Psoas muscle (tissue), 8 donors: ENCODE measurements around the gene TP53BP1. TPM values are rescaled to one million over a fixed set of nuclear protein-coding genes. Genes with fewer than 3 reads are reported as not detected.

ENCODE experiments used
- ATAC-seq, 4 donors: fragments of 200-7000 bp; cut with Tn5 transposase; one replicate each; pipeline ENCODE4 v1.9.1; 2020; ENCODE audit warnings: moderate library complexity in 3 of 4, mild to moderate bottlenecking in 2 of 4
- DNase-seq, 2 donors: peaks; one replicate each; pipeline ENCODE4 v3.0.0-alpha.2; 2020
- H3K27ac ChIP-seq: fragments of 200-600 bp; one replicate; pipeline ENCODE4 v1.8.0; 2022
- H3K27me3 ChIP-seq, 3 donors: fragments of 200-600 bp in 1 of 3; one replicate each; pipeline versions ENCODE4 v1.6.1 to v1.8.0; 2013 to 2022; ENCODE audit warnings: low read length in 2 of 3, mild to moderate bottlenecking in 2 of 3, moderate library complexity in 1 of 3; ENCODE audit not compliant: insufficient read depth in 3 of 3
- H3K36me3 ChIP-seq, 2 donors: fragments of 200-600 bp in 1 of 2; one replicate each; pipeline versions ENCODE4 v1.6.1 to v1.8.0; 2013 to 2022; ENCODE audit warnings: low read depth in 1 of 2, mild to moderate bottlenecking in 1 of 2, moderate library complexity in 1 of 2; ENCODE audit not compliant: insufficient read depth in 1 of 2
- H3K4me1 ChIP-seq: fragments of 200-600 bp; one replicate; pipeline ENCODE4 v1.8.0; 2022
- H3K4me3 ChIP-seq: fragments of 200-600 bp; one replicate; pipeline ENCODE4 v1.8.0; 2022; ENCODE audit warnings: mild to moderate bottlenecking
- H3K9me3 ChIP-seq: fragments of 200-600 bp; one replicate; pipeline ENCODE4 v1.8.0; 2022
- WGBS, 3 donors: extraction: QIAGEN DNeasy Blood & Tissue Kit; methylation state at CpG; one replicate each; pipeline versions ENCODE4 v1.1.6 to v1.1.7; 2013; 5-methylcytosine and 5-hydroxymethylcytosine counted together
- intact Hi-C, 2 donors: fragments of 100-400 bp; cut with DNase I; formaldehyde crosslinking; loops; one replicate each; pipeline versions ENCODE4 v1.11.0 to v1.14.2; 2022
- polyA plus RNA-seq, 3 donors: library from polyadenylated mRNA; stranded (reverse); fragments of 200-250 nt; gene quantifications; one replicate each; pipeline ENCODE4 v1.2.3, GENCODE V29; 2013
- total RNA-seq, 4 donors: library from RNA; stranded (reverse); fragmentation: NEBNext Ultra II Directional in 2 of 4; extraction: Animal tissue kit (Norgen Biotek cat#: 25700) in 2 of 4; gene quantifications; one replicate each; pipeline versions ENCODE4 v1.2.1 to v1.2.4, GENCODE V29; 2021 to 2023
- TF ChIP-seq, protein P1 (sequence below): fragments of 200-600 bp; IDR thresholded peaks from one replicate; pipeline ENCODE4 v1.8.0; 2022; ENCODE audit warnings: antibody characterized with exemption
- donor health status: healthy with polysubstance abuse.
- donor health status: DM: no; HTN: no; CAD: no; lungs with moderate emphysema.
- donor health status: Bipolar disorder and iron deficiency.
- donor health status: healthy.
- donor health status: DM: yes; HTN: yes; CAD: no.
- donor health status: DM: no; HTN: no; CAD: no.
- donor health status: DM: no; HTN: no; CAD: no.
- donor health status: DM: yes; HTN: yes; CAD: no.

Gene TP53BP1
- total and polyA plus RNA-seq, 7 donors, result 7.4 to 31.3 (median 13.9) TPM

GRCh38 chr15:43524254-43524845 is 31.4 kb upstream of the TP53BP1 start:
- 94 to 100% (median 100%) methylated on average over 4 of the region's 4 CpGs for WGBS, 3 donors

DNA sequence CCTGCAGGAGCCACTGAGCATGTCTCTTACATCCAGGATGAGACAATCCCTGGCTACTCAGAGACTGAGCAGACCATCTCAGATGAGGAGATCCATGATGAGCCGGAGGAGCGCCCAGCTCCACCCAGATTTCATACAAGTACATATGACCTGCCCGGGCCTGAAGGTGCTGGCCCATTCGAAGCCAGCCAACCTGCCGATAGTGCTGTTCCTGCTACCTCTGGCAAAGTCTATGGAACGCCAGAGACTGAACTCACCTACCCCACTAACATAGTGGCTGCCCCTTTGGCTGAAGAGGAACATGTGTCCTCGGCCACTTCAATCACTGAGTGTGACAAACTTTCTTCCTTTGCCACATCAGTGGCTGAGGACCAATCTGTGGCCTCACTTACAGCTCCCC is 30.7 kb upstream of the TP53BP1 start:
- Histone ChIP-seq H3K27ac (no peak overlapping the region), H3K36me3 (peaks cover 0 to 31% of the 10 kb centered on the region in 2 donors), H3K27me3 (no peaks in the 10 kb centered on the region), H3K4me3 (no peak overlapping the region), H3K9me3 (no peaks in the 10 kb centered on the region), H3K4me1 (no peaks in the 10 kb centered on the region)
- TF ChIP-seq, protein P1, sequence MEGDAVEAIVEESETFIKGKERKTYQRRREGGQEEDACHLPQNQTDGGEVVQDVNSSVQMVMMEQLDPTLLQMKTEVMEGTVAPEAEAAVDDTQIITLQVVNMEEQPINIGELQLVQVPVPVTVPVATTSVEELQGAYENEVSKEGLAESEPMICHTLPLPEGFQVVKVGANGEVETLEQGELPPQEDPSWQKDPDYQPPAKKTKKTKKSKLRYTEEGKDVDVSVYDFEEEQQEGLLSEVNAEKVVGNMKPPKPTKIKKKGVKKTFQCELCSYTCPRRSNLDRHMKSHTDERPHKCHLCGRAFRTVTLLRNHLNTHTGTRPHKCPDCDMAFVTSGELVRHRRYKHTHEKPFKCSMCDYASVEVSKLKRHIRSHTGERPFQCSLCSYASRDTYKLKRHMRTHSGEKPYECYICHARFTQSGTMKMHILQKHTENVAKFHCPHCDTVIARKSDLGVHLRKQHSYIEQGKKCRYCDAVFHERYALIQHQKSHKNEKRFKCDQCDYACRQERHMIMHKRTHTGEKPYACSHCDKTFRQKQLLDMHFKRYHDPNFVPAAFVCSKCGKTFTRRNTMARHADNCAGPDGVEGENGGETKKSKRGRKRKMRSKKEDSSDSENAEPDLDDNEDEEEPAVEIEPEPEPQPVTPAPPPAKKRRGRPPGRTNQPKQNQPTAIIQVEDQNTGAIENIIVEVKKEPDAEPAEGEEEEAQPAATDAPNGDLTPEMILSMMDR, result no peak
- no peak for ATAC-seq
- intact Hi-C loops, result no loop called here
- DNase-seq, result no peak
- 87 to 97% (median 88%) methylated on average over 7 of the region's 7 CpGs for WGBS, 3 donors

More at GRCh38 chr15:43524254-43524845, 31.4 kb upstream of the TP53BP1 start:
- ATAC-seq (no peak), DNase-seq (no peak)
- Histone ChIP-seq H3K9me3 (no peaks in the 10 kb centered on the region), H3K4me3 (no peak overlapping the region), H3K4me1 (no peaks in the 10 kb centered on the region), H3K36me3 (peaks cover 0 to 31% of the 10 kb centered on the region in 2 donors), H3K27ac (no peak overlapping the region), H3K27me3 (no peaks in the 10 kb centered on the region)
- TF ChIP-seq, protein P1, result no peak
- intact Hi-C loops, result no loop called here

DNA sequence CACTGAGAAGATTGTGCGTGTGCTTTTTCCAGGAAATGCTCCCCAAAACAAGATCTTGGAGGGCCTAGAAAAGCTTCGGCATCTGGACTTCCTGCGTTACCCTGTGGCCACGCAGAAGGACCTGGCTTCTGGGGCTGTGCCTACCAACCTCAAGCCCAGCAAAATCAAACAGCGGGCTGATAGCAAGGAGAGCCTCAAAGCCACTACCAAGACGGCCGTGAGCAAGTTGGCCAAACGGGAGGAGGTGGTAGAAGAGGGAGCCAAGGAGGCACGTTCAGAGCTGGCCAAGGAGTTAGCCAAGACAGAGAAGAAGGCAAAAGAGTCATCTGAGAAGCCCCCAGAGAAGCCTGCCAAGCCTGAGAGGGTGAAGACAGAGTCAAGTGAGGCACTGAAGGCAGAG is 29.3 kb upstream of the TP53BP1 start:
- H3K27ac ChIP-seq, result no peak overlapping the region
- H3K4me3 ChIP-seq, result no peak overlapping the region
- DNase-seq (no peak), ATAC-seq (no peak)
- no peaks in the 10 kb centered on the region for H3K27me3 ChIP-seq
- TF ChIP-seq, protein P1, result no peak
- peaks cover 0 to 31% of the 10 kb centered on the region in 2 donors for H3K36me3 ChIP-seq
- 76 to 85% (median 80%) methylated on average over 9 of the region's 9 CpGs for WGBS, 3 donors
- no peaks in the 10 kb centered on the region for H3K4me1 ChIP-seq
- no peaks in the 10 kb centered on the region for H3K9me3 ChIP-seq
- intact Hi-C loops, result no loop called here

GRCh38 chr15:43521419-43521818 is 28.5 kb upstream of the TP53BP1 start:
- peaks cover 0 to 1% (median 0%) of the 10 kb centered on the region in 3 donors for H3K27me3 ChIP-seq
- no peak overlapping the region for H3K27ac ChIP-seq
- DNase-seq, result no peak
- 93 to 97% (median 96%) methylated on average over 11 of the region's 11 CpGs for WGBS, 3 donors
- peaks cover 0 to 31% of the 10 kb centered on the region in 2 donors for H3K36me3 ChIP-seq
- TF ChIP-seq, protein P1, result no peak
- no peaks in the 10 kb centered on the region for H3K9me3 ChIP-seq
- H3K4me3 ChIP-seq, result no peak overlapping the region
- no peak for ATAC-seq
- intact Hi-C loops, result no loop called here
- peaks cover 5% of the 10 kb centered on the region for H3K4me1 ChIP-seq

DNA sequence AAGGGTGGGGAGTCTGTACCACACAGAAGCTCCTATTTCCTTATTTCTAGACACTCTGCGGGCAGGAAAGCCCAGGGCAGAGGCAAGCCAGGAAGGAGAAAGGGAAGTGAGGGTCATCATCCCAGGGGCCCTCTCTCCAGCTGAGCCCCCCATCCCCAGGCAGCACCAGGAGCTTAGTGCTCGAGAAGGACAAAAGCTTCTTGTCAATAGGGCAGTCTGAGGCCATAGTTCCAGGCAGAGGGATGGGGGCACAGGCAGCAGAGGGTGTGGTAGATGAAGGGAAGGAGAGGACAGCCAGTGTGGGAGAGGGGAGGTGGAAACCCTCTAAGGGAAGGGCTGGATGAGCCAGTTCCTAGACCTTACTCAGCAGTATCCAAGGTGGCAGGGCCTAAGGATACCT is 27.2 kb upstream of the TP53BP1 start:
- WGBS, 3 donors, result 84 to 96% (median 86%) methylated on average over 2 of the region's 2 CpGs
- H3K4me3 ChIP-seq, result no peak overlapping the region
- DNase-seq (no peak), ATAC-seq (no peak)
- peaks cover 0 to 1% (median 0%) of the 10 kb centered on the region in 3 donors for H3K27me3 ChIP-seq
- peaks cover 0 to 30% of the 10 kb centered on the region in 2 donors for H3K36me3 ChIP-seq
- no peaks in the 10 kb centered on the region for H3K9me3 ChIP-seq
- H3K4me1 ChIP-seq, result peaks cover 5% of the 10 kb centered on the region
- H3K27ac ChIP-seq, result no peak overlapping the region
- intact Hi-C loops, result no loop called here
- TF ChIP-seq, protein P1, result no peak
